Activated CD8-positive, alpha-beta T cell treated with anti-CD3 and anti-CD28 coated beads for 36 hours (primary cell): ENCODE results near the gene IRAK1. TPM values are rescaled to one million over a fixed set of nuclear protein-coding genes. Genes with fewer than 3 reads are reported as not detected.

Experiments used
- ATAC-seq: fragments of 200-7000 bp; cut with Tn5 transposase; one replicate; pipeline ENCODE4 v1.10.0; 2021; ENCODE audit warnings: mild to moderate bottlenecking, moderate library complexity
- CTCF ChIA-PET: fragments of 350-600 bp; sonication (Branson Sonifier 250); formaldehyde crosslinking; loops from one replicate; lab custom pipeline; 2021; ENCODE audit warnings: antibody characterized with exemption; lab: Charles Lee
- POLR2A ChIA-PET: fragments of 350-600 bp; sonication (Branson Sonifier 250); formaldehyde crosslinking; loops from one replicate; lab custom pipeline; 2021; ENCODE audit warnings: antibody characterized with exemption; lab: Charles Lee
- DNase-seq: peaks from one replicate; pipeline ENCODE4 v3.0.0-alpha.2; 2020
- H3K27ac Mint-ChIP-seq: one replicate; pipeline ENCODE4 v1.8.0; 2021; ENCODE audit warnings: mild to moderate bottlenecking, mixed read lengths
- H3K27me3 Mint-ChIP-seq: one replicate; pipeline ENCODE4 v1.8.0; 2021; ENCODE audit warnings: mixed read lengths
- H3K36me3 Mint-ChIP-seq: one replicate; pipeline ENCODE4 v1.8.0; 2021; ENCODE audit warnings: low read depth, mixed read lengths
- H3K4me1 Mint-ChIP-seq: one replicate; pipeline ENCODE4 v1.8.0; 2021; ENCODE audit warnings: low read depth, mixed read lengths
- H3K4me3 Mint-ChIP-seq: one replicate; pipeline ENCODE4 v1.8.0; 2021; ENCODE audit warnings: mild to moderate bottlenecking, moderate library complexity, mixed read lengths
- H3K9me3 Mint-ChIP-seq: one replicate; pipeline ENCODE4 v1.8.0; 2021; ENCODE audit warnings: mixed read lengths
- CTCF ChIP-seq: fragments of 200-600 bp; IDR thresholded peaks from one replicate; pipeline ENCODE4 v1.8.0; 2022; ENCODE audit warnings: antibody characterized with exemption, mild to moderate bottlenecking
- intact Hi-C: fragments of 100-400 bp; cut with micrococcal nuclease; formaldehyde crosslinking; loops from one replicate; pipeline ENCODE4 v1.10.0; 2022
- total RNA-seq, 2 experiments: library from RNA; stranded (reverse); gene quantifications; one replicate each; pipeline ENCODE4 v1.2.3, GENCODE V29; 2021

The IRAK1 gene
- total RNA-seq, 2 experiments from 2014 or later: 134 to 136 TPM

GRCh38 chrX:154056770-154057241 lies 37.1 kb upstream of the IRAK1 start:
- Mint-ChIP-seq H3K9me3 (no peaks in the 10 kb centered on the region), H3K36me3 (peaks cover 19% of the 10 kb centered on the region), H3K4me3 (no peak overlapping the region), H3K4me1 (peaks cover 53% of the 10 kb centered on the region), H3K27me3 (no peaks in the 10 kb centered on the region), H3K27ac (peak overlapping the region; percentile 82)
- ChIA-PET POLR2A (no interaction called here), CTCF (no interaction called here)
- intact Hi-C loops: no loop called here
- ATAC-seq (no peak), DNase-seq (no peak)
- TF ChIP-seq CTCF: no peak

DNA sequence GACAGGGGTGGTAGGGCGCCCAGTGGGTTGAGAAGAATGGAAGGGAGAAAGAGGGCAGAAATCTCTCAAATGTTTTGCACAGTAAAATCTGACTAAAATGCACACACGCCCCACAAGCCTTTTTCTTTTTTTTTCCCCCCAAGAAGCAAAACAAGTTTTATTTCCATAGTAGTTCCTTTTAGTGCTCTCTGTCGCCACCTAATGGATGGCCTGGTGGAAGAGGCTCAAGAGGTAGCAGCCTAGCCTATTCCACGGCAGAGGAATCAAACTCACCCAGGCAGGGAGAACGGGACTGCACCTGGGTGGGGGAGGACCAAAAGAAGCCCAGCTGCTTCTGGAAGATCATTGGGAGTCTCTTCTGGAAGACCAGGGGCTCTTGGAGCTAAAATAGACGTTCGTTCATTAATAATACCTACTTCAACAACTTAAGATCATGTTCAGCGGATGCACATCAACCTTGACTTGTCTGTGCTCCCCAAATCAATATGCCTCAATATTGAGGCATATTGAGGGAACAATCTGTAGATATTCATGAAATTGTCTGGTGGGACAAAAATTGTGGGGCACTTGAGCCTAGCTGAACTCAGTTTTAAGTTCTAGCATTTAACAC lies 31.6 kb upstream of the IRAK1 start:
- Mint-ChIP-seq H3K27me3 (no peaks in the 10 kb centered on the region), H3K4me1 (peaks cover 35% of the 10 kb centered on the region), H3K27ac (peak overlapping the region; percentile 78), H3K36me3 (peaks cover 17% of the 10 kb centered on the region), H3K4me3 (no peak overlapping the region), H3K9me3 (no peaks in the 10 kb centered on the region)
- intact Hi-C loops: no loop called here
- peak; percentile 81 for DNase-seq
- TF ChIP-seq CTCF: peak; percentile 54
- POLR2A ChIA-PET: interaction anchor here (1.0 to 1.1 kb wide), 2 partner anchors 9 to 44 kb away, joined by 3 read pairs; no protein-coding TSS in a partner anchor
- CTCF ChIA-PET: interaction anchor here (0.7 to 2.5 kb wide), 8 partner anchors 10 to 84 kb away, joined by 3 to 11 read pairs (median 4); partner anchors contain the start of gene IRAK1
- peak; percentile 86 for ATAC-seq

- ATAC-seq (no peak), DNase-seq (no peak)
- Mint-ChIP-seq H3K27ac (peak overlapping the region; percentile 21), H3K27me3 (no peaks in the 10 kb centered on the region), H3K4me1 (peaks cover 33% of the 10 kb centered on the region), H3K4me3 (no peak overlapping the region), H3K9me3 (no peaks in the 10 kb centered on the region), H3K36me3 (peaks cover 18% of the 10 kb centered on the region)
- intact Hi-C loops: no loop called here
- ChIA-PET CTCF (interaction anchor here (1.0 to 1.7 kb wide), 2 partner anchors 12 to 37 kb away, joined by 3 to 4 read pairs; no protein-coding TSS in a partner anchor), POLR2A (interaction anchor here (1.2 kb wide), 1 partner anchor 36 kb away, joined by 3 read pairs; no protein-coding TSS in a partner anchor)
- no peak for TF ChIP-seq CTCF
These were observed 30.4 kb upstream of the IRAK1 start for GRCh38 chrX:154050113-154050495.

DNA sequence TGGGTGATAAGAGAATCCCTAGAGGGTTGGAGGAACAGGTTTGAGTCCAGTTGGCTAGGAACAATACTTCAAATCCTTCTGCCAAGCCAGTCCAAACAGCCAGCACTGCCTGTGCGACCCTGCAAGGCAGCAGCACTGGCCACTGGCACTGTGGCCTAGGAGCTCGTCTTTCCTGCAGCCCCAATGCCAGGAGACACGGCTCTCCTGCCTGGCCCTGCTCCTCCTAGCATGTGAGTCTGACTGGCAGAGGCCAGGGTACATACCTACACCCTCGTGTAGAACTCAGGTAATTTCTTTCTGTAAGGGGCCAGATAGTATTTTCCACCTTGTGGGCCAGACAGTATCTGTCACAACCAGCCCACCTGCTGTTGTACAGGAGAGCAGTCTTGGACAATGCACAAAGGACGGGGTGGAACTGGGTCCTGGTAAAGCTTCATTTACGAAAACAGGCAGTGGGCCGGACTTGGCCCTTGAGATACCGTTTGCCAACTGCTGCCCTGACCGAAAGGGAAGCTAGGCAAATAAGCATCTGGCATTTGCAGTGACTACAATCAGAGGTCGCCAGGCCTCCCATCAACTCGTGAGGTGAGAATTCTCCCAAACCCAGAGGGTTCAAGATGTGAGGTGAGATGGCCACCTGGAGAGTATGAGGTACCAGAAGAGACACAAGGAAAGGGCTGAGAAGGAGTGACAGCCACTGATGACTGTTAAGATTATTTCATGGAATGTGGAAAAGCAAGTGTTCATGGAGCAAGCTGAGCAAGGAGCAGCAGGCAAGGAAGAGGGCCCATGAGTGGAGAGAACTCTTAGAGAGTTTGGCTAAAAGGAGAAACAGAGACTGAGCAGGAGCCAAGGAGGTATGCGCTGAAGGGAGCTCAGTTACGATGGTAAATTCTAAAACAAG lies 29.8 kb upstream of the IRAK1 start:
- intact Hi-C loops: no loop called here
- H3K27me3 Mint-ChIP-seq: no peaks in the 10 kb centered on the region
- no peak overlapping the region for H3K4me3 Mint-ChIP-seq
- peaks cover 17% of the 10 kb centered on the region for H3K36me3 Mint-ChIP-seq
- ATAC-seq: no peak
- ChIA-PET POLR2A (interaction anchor here (1.2 kb wide), 1 partner anchor 36 kb away, joined by 3 read pairs; no protein-coding TSS in a partner anchor), CTCF (interaction anchor here (1.0 to 1.7 kb wide), 2 partner anchors 11 to 36 kb away, joined by 3 to 4 read pairs; no protein-coding TSS in a partner anchor)
- no peak for TF ChIP-seq CTCF
- no peak for DNase-seq
- H3K9me3 Mint-ChIP-seq: no peaks in the 10 kb centered on the region
- peak overlapping the region; percentile 21 for H3K27ac Mint-ChIP-seq
- peaks cover 30% of the 10 kb centered on the region for H3K4me1 Mint-ChIP-seq
